ENCODE data around the gene HOXB13. TPM values are rescaled to one million over a fixed set of nuclear protein-coding genes. Genes with fewer than 3 reads are reported as not detected.

HOXB13 gene
- total and polyA plus RNA-seq, 9 donors = 0.38 TPM; not detected in 8

DNA sequence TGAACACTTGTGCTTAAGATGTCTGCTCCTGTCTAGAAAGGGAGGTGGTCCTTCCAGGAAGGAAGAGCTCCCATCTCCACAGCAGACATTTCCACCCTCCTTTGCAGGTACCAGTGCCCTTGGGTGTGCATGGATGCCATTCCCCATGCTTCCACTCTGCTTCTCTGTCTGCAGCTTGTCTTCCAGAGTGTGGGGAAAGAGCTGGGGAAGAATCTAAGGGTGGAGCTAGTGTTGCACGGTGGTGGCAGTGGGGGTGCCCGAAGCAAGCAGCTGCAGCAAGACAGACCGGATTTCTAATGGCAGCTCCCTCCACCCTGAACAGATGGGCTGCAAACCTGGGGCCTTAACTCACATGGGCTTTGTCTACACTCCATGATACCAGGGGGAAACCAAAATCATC is 22.6 kb upstream of the HOXB13 start:
- TF ChIP-seq POLR2A (IDR thresholded peaks at IDR 0.05) = no peak
- no peak for TF ChIP-seq EP300 (IDR thresholded peaks at IDR 0.05)
- TF ChIP-seq, protein P1, sequence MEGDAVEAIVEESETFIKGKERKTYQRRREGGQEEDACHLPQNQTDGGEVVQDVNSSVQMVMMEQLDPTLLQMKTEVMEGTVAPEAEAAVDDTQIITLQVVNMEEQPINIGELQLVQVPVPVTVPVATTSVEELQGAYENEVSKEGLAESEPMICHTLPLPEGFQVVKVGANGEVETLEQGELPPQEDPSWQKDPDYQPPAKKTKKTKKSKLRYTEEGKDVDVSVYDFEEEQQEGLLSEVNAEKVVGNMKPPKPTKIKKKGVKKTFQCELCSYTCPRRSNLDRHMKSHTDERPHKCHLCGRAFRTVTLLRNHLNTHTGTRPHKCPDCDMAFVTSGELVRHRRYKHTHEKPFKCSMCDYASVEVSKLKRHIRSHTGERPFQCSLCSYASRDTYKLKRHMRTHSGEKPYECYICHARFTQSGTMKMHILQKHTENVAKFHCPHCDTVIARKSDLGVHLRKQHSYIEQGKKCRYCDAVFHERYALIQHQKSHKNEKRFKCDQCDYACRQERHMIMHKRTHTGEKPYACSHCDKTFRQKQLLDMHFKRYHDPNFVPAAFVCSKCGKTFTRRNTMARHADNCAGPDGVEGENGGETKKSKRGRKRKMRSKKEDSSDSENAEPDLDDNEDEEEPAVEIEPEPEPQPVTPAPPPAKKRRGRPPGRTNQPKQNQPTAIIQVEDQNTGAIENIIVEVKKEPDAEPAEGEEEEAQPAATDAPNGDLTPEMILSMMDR (IDR thresholded peaks at IDR 0.05) = no peak
- Histone ChIP-seq H3K27ac (no peak overlapping the region), H3K9me3 (no peaks in the 10 kb centered on the region), H3K36me3 (no peaks in the 10 kb centered on the region), H3K27me3 (no peaks in the 10 kb centered on the region), H3K4me1 (ENCODE audit: insufficient read depth) (no peaks in the 10 kb centered on the region), H3K4me3 (no peak overlapping the region)
- DNase-seq = no peak
- WGBS, 3 donors = 0 to 4% (median 0%) methylated on average over 3 of the region's 3 CpGs
- intact Hi-C loops (cut with DNase I) = no loop called here

DNA sequence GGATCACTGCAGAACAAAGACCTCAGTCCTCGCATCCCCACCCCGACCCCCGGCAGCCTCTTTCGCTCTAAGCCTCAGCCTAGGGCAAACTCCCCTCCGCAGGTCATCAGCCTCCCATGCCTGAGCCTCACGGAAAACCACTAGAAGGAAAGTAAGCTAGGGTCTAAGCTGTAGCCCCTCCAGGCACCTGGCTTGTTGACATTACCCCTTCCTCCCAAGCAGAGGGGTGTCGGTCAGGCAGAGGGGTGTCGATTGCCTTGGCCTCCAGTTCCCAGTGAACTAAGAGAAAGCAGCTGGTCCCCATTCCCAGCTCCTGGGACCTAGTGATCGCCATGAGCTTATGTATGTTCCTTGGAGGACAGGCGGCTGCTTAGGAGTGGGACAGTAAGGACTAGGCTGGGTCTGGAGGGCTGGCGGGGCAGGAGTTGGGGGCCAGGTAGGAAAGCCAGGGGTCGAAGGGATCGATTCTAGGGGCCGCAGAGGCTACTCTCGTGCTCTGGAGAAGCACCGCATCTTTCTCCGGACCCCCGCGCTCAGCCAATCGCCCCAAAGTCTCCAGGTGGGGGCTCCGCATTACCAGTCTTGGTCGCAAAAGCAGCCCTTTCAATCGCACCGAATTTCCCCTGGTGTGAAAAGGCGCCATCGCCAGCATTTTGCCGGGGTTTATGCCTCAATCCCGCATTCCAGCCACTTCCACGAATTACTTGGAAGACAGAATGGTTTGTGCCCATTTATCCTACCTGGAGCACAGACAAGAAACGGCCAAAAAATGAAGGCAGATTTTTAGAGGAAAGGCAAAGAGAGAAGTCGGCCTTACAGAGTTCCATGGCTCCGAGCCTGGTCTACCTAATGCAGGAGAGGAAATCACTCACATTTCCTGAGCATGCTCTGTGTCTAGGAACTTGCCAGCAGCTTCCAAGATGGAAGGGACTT is 21.3 kb upstream of the HOXB13 start:
- TF ChIP-seq, protein P1 (IDR thresholded peaks at IDR 0.05) = no peak
- no peak for TF ChIP-seq POLR2A (IDR thresholded peaks at IDR 0.05)
- TF ChIP-seq EP300 (IDR thresholded peaks at IDR 0.05) = no peak
- intact Hi-C loops (cut with DNase I) = no loop called here
- Histone ChIP-seq H3K4me1 (ENCODE audit: insufficient read depth) (no peaks in the 10 kb centered on the region), H3K36me3 (no peaks in the 10 kb centered on the region), H3K4me3 (no peak overlapping the region), H3K27ac (no peak overlapping the region), H3K27me3 (no peaks in the 10 kb centered on the region), H3K9me3 (no peaks in the 10 kb centered on the region)
- WGBS, 3 donors = 3 to 5% (median 5%) methylated on average over 31 to 32 of the region's 32 CpGs
- DNase-seq = no peak

- Histone ChIP-seq H3K4me3 (no peak overlapping the region), H3K4me1 (ENCODE audit: insufficient read depth) (no peaks in the 10 kb centered on the region), H3K27ac (no peak overlapping the region), H3K27me3 (no peaks in the 10 kb centered on the region), H3K36me3 (no peaks in the 10 kb centered on the region), H3K9me3 (no peaks in the 10 kb centered on the region)
- 25 to 31% (median 30%) methylated on average over 16 of the region's 16 CpGs for WGBS, 3 donors
- no peak for DNase-seq
- TF ChIP-seq, protein P1 (IDR thresholded peaks at IDR 0.05) = no peak
- TF ChIP-seq EP300 (IDR thresholded peaks at IDR 0.05) (no peak), POLR2A (IDR thresholded peaks at IDR 0.05) (no peak)
- intact Hi-C loops (cut with DNase I) = no loop called here
Measured at GRCh38 chr17:48748718-48749566, 20.4 kb upstream of the HOXB13 start.

GRCh38 chr17:48747445-48748363 is 19.2 kb upstream of the HOXB13 start:
- no peak for DNase-seq
- TF ChIP-seq POLR2A (IDR thresholded peaks at IDR 0.05) = no peak
- TF ChIP-seq, protein P1 (IDR thresholded peaks at IDR 0.05) = no peak
- TF ChIP-seq EP300 (IDR thresholded peaks at IDR 0.05) = no peak
- 5 to 6% (median 6%) methylated on average over 47 to 53 of the region's 53 CpGs for WGBS, 3 donors
- Histone ChIP-seq H3K27ac (no peak overlapping the region), H3K9me3 (no peaks in the 10 kb centered on the region), H3K36me3 (no peaks in the 10 kb centered on the region), H3K4me1 (ENCODE audit: insufficient read depth) (no peaks in the 10 kb centered on the region), H3K27me3 (no peaks in the 10 kb centered on the region), H3K4me3 (no peak overlapping the region)
- intact Hi-C loops (cut with DNase I) = no loop called here
